ENCODE results near the gene ZFAND3.

ZFAND3 gene

DNA sequence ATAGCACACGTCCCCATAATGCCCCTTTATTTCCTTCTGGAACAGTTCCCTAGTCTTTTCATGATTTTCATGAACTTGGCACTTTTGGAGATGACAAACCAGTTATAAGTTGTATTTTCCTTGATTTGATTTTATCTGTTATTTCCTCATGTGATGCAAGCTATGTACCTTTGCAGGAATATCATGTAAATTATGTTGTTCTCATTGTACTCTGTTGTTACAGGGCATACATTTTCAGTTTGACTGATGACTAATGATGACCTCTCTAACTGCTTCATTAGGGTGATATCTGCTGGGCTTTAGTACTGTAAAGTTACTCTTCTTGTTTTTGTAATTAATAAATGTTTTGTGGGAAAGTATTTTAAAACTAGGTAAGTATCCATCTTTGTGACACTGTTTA, 147.3 kb downstream of the ZFAND3 start:
- Histone ChIP-seq H3K4me2 (ENCODE audit: insufficient read depth, low read length) (no peak overlapping the region), H3K79me2 (ENCODE audit: insufficient read depth, low read length) (peaks cover 64% of the 10 kb centered on the region), H4K20me1 (ENCODE audit: insufficient read depth, low read length) (peaks cover 6% of the 10 kb centered on the region; the same call in 1 of the 2 replicates), H3K4me3 (ENCODE audit: low read depth in 1 of 2, low read length in 2 of 2) (no peak overlapping the region), H3K36me3 (ENCODE audit: insufficient read depth, low read length) (no peaks in the 10 kb centered on the region), H3K4me1 (ENCODE audit: insufficient read depth, low read length) (peaks cover 12% of the 10 kb centered on the region), H3K9me3 (ENCODE audit: insufficient read depth, low read length, severe bottlenecking) (no peaks in the 10 kb centered on the region), H3K27ac (ENCODE audit: low read length) (no peak overlapping the region), H3K9ac (ENCODE audit: low read depth, low read length) (no peak overlapping the region), H3K27me3 (ENCODE audit: insufficient read depth, low read length, poor library complexity) (no peaks in the 10 kb centered on the region), H2AFZ (ENCODE audit: low read depth, low read length) (no peak overlapping the region)
- no peak for TF ChIP-seq EZH2 (IDR thresholded peaks at IDR 0.05; ENCODE audit: borderline replicate concordance, low read depth, low read length, severe bottlenecking)
- TF ChIP-seq CTCF (IDR thresholded peaks at IDR 0.05; ENCODE audit: borderline replicate concordance, extremely low read depth, low read length, poor library complexity, severe bottlenecking), result no peak
- DNase-seq (no peak), ATAC-seq (ENCODE audit: insufficient read depth, low read depth) (no peak)

DNA sequence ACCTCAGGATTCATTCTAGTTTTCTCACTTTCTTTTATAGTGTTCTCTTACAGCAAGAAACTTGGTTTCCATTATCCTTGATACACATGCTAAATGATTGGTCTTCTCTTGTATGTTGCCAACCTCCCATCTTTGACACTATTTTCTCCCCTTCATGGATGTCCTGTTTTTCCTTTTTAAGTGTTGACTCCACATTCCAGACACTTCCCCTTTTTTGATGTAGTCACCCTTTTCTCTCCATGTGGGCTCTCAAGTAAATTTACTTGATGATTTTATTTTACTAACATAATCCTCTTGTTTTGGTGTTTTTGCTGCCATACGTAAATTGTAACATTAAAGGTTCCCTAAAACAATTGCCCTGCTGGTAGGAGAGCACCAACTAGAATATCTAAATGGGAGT, 148.1 kb downstream of the ZFAND3 start:
- Histone ChIP-seq H3K9me3 (ENCODE audit: insufficient read depth, low read length, severe bottlenecking) (no peaks in the 10 kb centered on the region), H3K4me3 (ENCODE audit: low read depth in 1 of 2, low read length in 2 of 2) (no peak overlapping the region), H3K27me3 (ENCODE audit: insufficient read depth, low read length, poor library complexity) (no peaks in the 10 kb centered on the region), H2AFZ (ENCODE audit: low read depth, low read length) (no peak overlapping the region), H4K20me1 (ENCODE audit: insufficient read depth, low read length) (peaks cover 9% of the 10 kb centered on the region; the same call in 1 of the 2 replicates), H3K9ac (ENCODE audit: low read depth, low read length) (no peak overlapping the region), H3K79me2 (ENCODE audit: insufficient read depth, low read length) (peaks cover 66% of the 10 kb centered on the region), H3K36me3 (ENCODE audit: insufficient read depth, low read length) (no peaks in the 10 kb centered on the region), H3K4me1 (ENCODE audit: insufficient read depth, low read length) (peaks cover 20% of the 10 kb centered on the region), H3K4me2 (ENCODE audit: insufficient read depth, low read length) (no peak overlapping the region), H3K27ac (ENCODE audit: low read length) (no peak overlapping the region)
- DNase-seq (no peak), ATAC-seq (ENCODE audit: insufficient read depth, low read depth) (no peak)
- TF ChIP-seq EZH2 (IDR thresholded peaks at IDR 0.05; ENCODE audit: borderline replicate concordance, low read depth, low read length, severe bottlenecking) (no peak), CTCF (IDR thresholded peaks at IDR 0.05; ENCODE audit: borderline replicate concordance, extremely low read depth, low read length, poor library complexity, severe bottlenecking) (no peak)

- Histone ChIP-seq H3K79me2 (ENCODE audit: insufficient read depth, low read length) (peaks cover 85% of the 10 kb centered on the region), H3K27ac (ENCODE audit: low read length) (peak overlapping the region; percentile 67), H2AFZ (ENCODE audit: low read depth, low read length) (no peak overlapping the region), H3K27me3 (ENCODE audit: insufficient read depth, low read length, poor library complexity) (no peaks in the 10 kb centered on the region), H3K4me3 (ENCODE audit: low read depth in 1 of 2, low read length in 2 of 2) (no peak overlapping the region; a peak in 1 of 4 replicates), H3K9ac (ENCODE audit: low read depth, low read length) (peak overlapping the region; percentile 18; the same call in 1 of the 2 replicates), H3K4me2 (ENCODE audit: insufficient read depth, low read length) (peak overlapping the region; percentile 35; the same call in 1 of the 2 replicates), H4K20me1 (ENCODE audit: insufficient read depth, low read length) (peaks cover 9% of the 10 kb centered on the region; the same call in 1 of the 2 replicates), H3K36me3 (ENCODE audit: insufficient read depth, low read length) (peaks cover 9% of the 10 kb centered on the region), H3K4me1 (ENCODE audit: insufficient read depth, low read length) (peaks cover 28% of the 10 kb centered on the region), H3K9me3 (ENCODE audit: insufficient read depth, low read length, severe bottlenecking) (peaks cover 12% of the 10 kb centered on the region)
- DNase-seq, result no peak
- no peak for ATAC-seq (ENCODE audit: insufficient read depth, low read depth)
- TF ChIP-seq CTCF (IDR thresholded peaks at IDR 0.05; ENCODE audit: borderline replicate concordance, extremely low read depth, low read length, poor library complexity, severe bottlenecking), result no peak
- no peak for TF ChIP-seq EZH2 (IDR thresholded peaks at IDR 0.05; ENCODE audit: borderline replicate concordance, low read depth, low read length, severe bottlenecking)
These were observed 151.7 kb downstream of the ZFAND3 start for GRCh38 chr6:37971266-37971665.
